Measurements from ENCODE around the gene POLD1. TPM values are rescaled to one million over a fixed set of nuclear protein-coding genes. Genes with fewer than 3 reads are reported as not detected.
A peak's percentile ranks its signal among the peaks of the same experiment; 100 is the strongest.

The POLD1 gene
- total and polyA plus RNA-seq, 3 experiments from 2014 or later, result 29.4 to 160 (median 154) TPM

DNA sequence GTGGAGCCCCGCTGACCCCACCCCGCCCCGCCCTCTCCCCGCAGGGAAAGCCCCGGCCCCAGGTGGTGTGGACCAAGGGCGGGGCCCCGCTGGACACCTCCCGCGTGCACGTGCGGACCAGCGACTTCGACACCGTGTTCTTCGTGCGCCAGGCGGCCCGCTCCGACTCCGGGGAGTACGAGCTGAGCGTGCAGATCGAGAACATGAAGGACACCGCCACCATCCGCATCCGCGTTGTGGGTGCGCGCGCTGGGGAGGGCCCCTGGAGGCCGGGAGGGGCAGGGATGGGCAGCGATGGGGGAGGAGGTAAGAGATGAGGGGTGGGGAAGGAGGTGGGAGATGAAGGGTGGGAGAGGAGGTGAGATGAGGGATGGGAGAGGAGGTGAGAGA, 74.9 kb downstream of the POLD1 start:
- Histone ChIP-seq H3K9me3 (ENCODE audit: low read length) (no peaks in the 10 kb centered on the region), H3K36me3 (ENCODE audit: insufficient read depth, low read length) (no peaks in the 10 kb centered on the region), H3K4me3 (ENCODE audit: low read length) (no peak overlapping the region), H3K27me3 (ENCODE audit: insufficient read depth, low read length, poor library complexity, severe bottlenecking) (no peaks in the 10 kb centered on the region), H3K27ac (ENCODE audit: low read depth, low read length) (no peak overlapping the region), H3K4me1 (ENCODE audit: insufficient read depth, low read length) (no peaks in the 10 kb centered on the region)
- Mint-ChIP-seq H3K27ac (no peak overlapping the region), H3K4me1 (peaks cover 0 to 3% (median 1%) of the 10 kb centered on the region in 3 donors), H3K36me3 (peaks cover 0 to 1% (median 0%) of the 10 kb centered on the region in 3 donors), H3K27me3 (peaks cover 8 to 27% of the 10 kb centered on the region in 2 donors), H3K4me3 (no peak overlapping the region), H3K9me3 (no peaks in the 10 kb centered on the region)
- ChIA-PET CTCF (interaction anchor here (0.6 kb wide), 1 partner anchor 90 kb away, joined by 3 read pairs; no protein-coding TSS in a partner anchor), POLR2A (no interaction called here)
- DNase-seq, result no peak

- Histone ChIP-seq H3K36me3 (ENCODE audit: insufficient read depth, low read length) (no peaks in the 10 kb centered on the region), H3K27ac (ENCODE audit: low read depth, low read length) (no peak overlapping the region), H3K9me3 (ENCODE audit: low read length) (no peaks in the 10 kb centered on the region), H3K4me1 (ENCODE audit: insufficient read depth, low read length) (no peaks in the 10 kb centered on the region), H3K4me3 (ENCODE audit: low read length) (no peak overlapping the region), H3K27me3 (ENCODE audit: insufficient read depth, low read length, poor library complexity, severe bottlenecking) (no peaks in the 10 kb centered on the region)
- Mint-ChIP-seq H3K36me3 (peaks cover 0 to 1% (median 0%) of the 10 kb centered on the region in 3 donors), H3K4me3 (no peak overlapping the region), H3K9me3 (no peaks in the 10 kb centered on the region), H3K27me3 (peaks cover 8 to 27% of the 10 kb centered on the region in 2 donors), H3K4me1 (peaks cover 0 to 3% (median 1%) of the 10 kb centered on the region in 3 donors), H3K27ac (no peak overlapping the region)
- ChIA-PET CTCF (interaction anchor here (1.3 to 4.5 kb wide), 2 partner anchors 100 to 102 kb away, joined by 3 to 27 read pairs; no protein-coding TSS in a partner anchor), POLR2A (interaction anchor here (0.7 kb wide), 1 partner anchor 1093 kb away, joined by 4 read pairs; no protein-coding TSS in a partner anchor)
- no peak for DNase-seq
These were observed 75.5 kb downstream of the POLD1 start for GRCh38 chr19:50459638-50460037.

GRCh38 chr19:50460161-50460765, 76.1 kb downstream of the POLD1 start:
- Mint-ChIP-seq H3K4me1 (peaks cover 0 to 3% (median 1%) of the 10 kb centered on the region in 3 donors), H3K9me3 (no peaks in the 10 kb centered on the region), H3K4me3 (no peak overlapping the region), H3K27me3 (peaks cover 8 to 26% of the 10 kb centered on the region in 2 donors), H3K27ac (peak overlapping the region in 1 of 8 donors; percentile 25), H3K36me3 (peaks cover 0 to 1% (median 0%) of the 10 kb centered on the region in 3 donors)
- H3K4me1 ChIP-seq (ENCODE audit: insufficient read depth, low read length), result no peaks in the 10 kb centered on the region
- POLR2A ChIA-PET, result interaction anchor here (0.7 kb wide), 1 partner anchor 1093 kb away, joined by 4 read pairs; no protein-coding TSS in a partner anchor
- CTCF ChIA-PET, result interaction anchor here (0.7 to 4.5 kb wide), 8 partner anchors 18 to 107 kb away, joined by 3 to 27 read pairs (median 4); partner anchors contain the start of gene JOSD2
- H3K27ac ChIP-seq (ENCODE audit: low read depth, low read length), result no peak overlapping the region
- H3K9me3 ChIP-seq (ENCODE audit: low read length), result no peaks in the 10 kb centered on the region
- no peak overlapping the region for H3K4me3 ChIP-seq (ENCODE audit: low read length)
- H3K36me3 ChIP-seq (ENCODE audit: insufficient read depth, low read length), result no peaks in the 10 kb centered on the region
- no peaks in the 10 kb centered on the region for H3K27me3 ChIP-seq (ENCODE audit: insufficient read depth, low read length, poor library complexity, severe bottlenecking)
- no peak for DNase-seq

- no peaks in the 10 kb centered on the region for H3K36me3 ChIP-seq (ENCODE audit: insufficient read depth, low read length)
- Mint-ChIP-seq H3K36me3 (peaks cover 0 to 1% (median 0%) of the 10 kb centered on the region in 3 donors), H3K27ac (peak overlapping the region in 1 of 8 donors; percentile 47), H3K9me3 (no peaks in the 10 kb centered on the region), H3K4me1 (peaks cover 0 to 3% (median 1%) of the 10 kb centered on the region in 3 donors), H3K27me3 (peaks cover 5 to 27% of the 10 kb centered on the region in 2 donors), H3K4me3 (no peak overlapping the region)
- ChIA-PET POLR2A (interaction anchor here (0.7 kb wide), 1 partner anchor 18 kb away, joined by 3 read pairs; no protein-coding TSS in a partner anchor), CTCF (interaction anchor here (0.7 to 4.5 kb wide), 10 partner anchors 9 to 108 kb away, joined by 3 to 27 read pairs (median 3); partner anchors contain the start of gene JOSD2)
- H3K9me3 ChIP-seq (ENCODE audit: low read length), result no peaks in the 10 kb centered on the region
- DNase-seq, result peak; percentile 28 to 63 (median 42)
- H3K4me1 ChIP-seq (ENCODE audit: insufficient read depth, low read length), result no peaks in the 10 kb centered on the region
- no peak overlapping the region for H3K27ac ChIP-seq (ENCODE audit: low read depth, low read length)
- H3K27me3 ChIP-seq (ENCODE audit: insufficient read depth, low read length, poor library complexity, severe bottlenecking), result no peaks in the 10 kb centered on the region
- no peak overlapping the region for H3K4me3 ChIP-seq (ENCODE audit: low read length)
These were observed 77.1 kb downstream of the POLD1 start for GRCh38 chr19:50461066-50461875.

- H3K9me3 Mint-ChIP-seq, result no peaks in the 10 kb centered on the region
- H3K4me3 Mint-ChIP-seq, result no peak overlapping the region
- Histone ChIP-seq H3K36me3 (ENCODE audit: insufficient read depth, low read length) (no peaks in the 10 kb centered on the region), H3K4me3 (ENCODE audit: low read length) (no peak overlapping the region), H3K4me1 (ENCODE audit: insufficient read depth, low read length) (no peaks in the 10 kb centered on the region), H3K27me3 (ENCODE audit: insufficient read depth, low read length, poor library complexity, severe bottlenecking) (no peaks in the 10 kb centered on the region), H3K9me3 (ENCODE audit: low read length) (no peaks in the 10 kb centered on the region), H3K27ac (ENCODE audit: low read depth, low read length) (no peak overlapping the region)
- ChIA-PET POLR2A (no interaction called here), CTCF (interaction anchor here (1.1 to 4.5 kb wide), 3 partner anchors 9 to 129 kb away, joined by 3 to 27 read pairs (median 3); no protein-coding TSS in a partner anchor)
- DNase-seq, result no peak
- peaks cover 5 to 18% of the 10 kb centered on the region in 2 donors for H3K27me3 Mint-ChIP-seq
- H3K4me1 Mint-ChIP-seq, result peaks cover 0 to 3% (median 1%) of the 10 kb centered on the region in 3 donors
- H3K36me3 Mint-ChIP-seq, result peaks cover 0 to 1% (median 0%) of the 10 kb centered on the region in 3 donors
- H3K27ac Mint-ChIP-seq, result no peak overlapping the region
These were observed 78.8 kb downstream of the POLD1 start for GRCh38 chr19:50462970-50463369.

- Mint-ChIP-seq H3K27me3 (peaks cover 6 to 29% of the 10 kb centered on the region in 2 donors), H3K36me3 (peaks cover 0 to 1% (median 0%) of the 10 kb centered on the region in 3 donors), H3K4me3 (no peak overlapping the region), H3K27ac (no peak overlapping the region), H3K9me3 (no peaks in the 10 kb centered on the region), H3K4me1 (peaks cover 0 to 3% (median 1%) of the 10 kb centered on the region in 3 donors)
- POLR2A ChIA-PET, result no interaction called here
- Histone ChIP-seq H3K9me3 (ENCODE audit: low read length) (no peaks in the 10 kb centered on the region), H3K4me1 (ENCODE audit: insufficient read depth, low read length) (no peaks in the 10 kb centered on the region), H3K27me3 (ENCODE audit: insufficient read depth, low read length, poor library complexity, severe bottlenecking) (no peaks in the 10 kb centered on the region), H3K36me3 (ENCODE audit: insufficient read depth, low read length) (no peaks in the 10 kb centered on the region), H3K4me3 (ENCODE audit: low read length) (no peak overlapping the region), H3K27ac (ENCODE audit: low read depth, low read length) (no peak overlapping the region)
- CTCF ChIA-PET, result no interaction called here
- no peak for DNase-seq
These were observed 80.2 kb downstream of the POLD1 start for GRCh38 chr19:50464348-50464747.

DNA sequence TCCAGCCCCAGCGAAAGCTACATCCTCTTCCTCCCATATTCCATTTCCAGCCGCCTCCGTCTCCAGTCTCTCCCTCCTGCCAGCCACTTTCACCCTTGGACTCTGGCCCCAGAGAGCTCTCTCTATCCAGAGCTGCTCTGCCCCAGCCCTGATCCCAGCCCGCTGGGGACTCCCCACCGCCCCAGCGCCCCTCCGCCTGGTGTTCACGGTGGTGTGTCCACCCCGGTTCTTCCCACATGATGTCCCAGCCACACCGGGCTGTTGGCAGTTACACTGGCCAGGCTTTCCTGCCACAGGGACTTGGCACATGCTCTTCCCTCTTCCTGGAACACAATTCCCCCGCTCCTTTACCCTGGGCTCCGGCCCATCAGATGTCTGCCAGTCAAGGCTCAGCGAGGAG, 80.9 kb downstream of the POLD1 start:
- Histone ChIP-seq H3K4me1 (ENCODE audit: insufficient read depth, low read length) (no peaks in the 10 kb centered on the region), H3K36me3 (ENCODE audit: insufficient read depth, low read length) (no peaks in the 10 kb centered on the region), H3K27me3 (ENCODE audit: insufficient read depth, low read length, poor library complexity, severe bottlenecking) (no peaks in the 10 kb centered on the region), H3K27ac (ENCODE audit: low read depth, low read length) (no peak overlapping the region), H3K4me3 (ENCODE audit: low read length) (no peak overlapping the region), H3K9me3 (ENCODE audit: low read length) (no peaks in the 10 kb centered on the region)
- Mint-ChIP-seq H3K4me1 (peaks cover 0 to 3% (median 1%) of the 10 kb centered on the region in 3 donors), H3K36me3 (peaks cover 0 to 1% (median 0%) of the 10 kb centered on the region in 3 donors), H3K27me3 (peaks cover 6 to 28% of the 10 kb centered on the region in 2 donors), H3K27ac (peak overlapping the region in 1 of 8 donors; percentile 43), H3K9me3 (no peaks in the 10 kb centered on the region), H3K4me3 (no peak overlapping the region)
- CTCF ChIA-PET, result interaction anchor here (1.9 kb wide), 1 partner anchor 108 kb away, joined by 5 read pairs; no protein-coding TSS in a partner anchor
- DNase-seq, result no peak
- POLR2A ChIA-PET, result no interaction called here
